Measurements from ENCODE around the gene COBL.

Gene COBL

GRCh38 chr7:51274955-51275354, 41.7 kb downstream of the COBL start:
- DNase-seq, result no peak

- no peak for DNase-seq
Observed at GRCh38 chr7:51274001-51274400, 42.6 kb downstream of the COBL start.

- no peak for DNase-seq
Observed at GRCh38 chr7:51273360-51273759, 43.2 kb downstream of the COBL start.

GRCh38 chr7:51270965-51271364, 45.6 kb downstream of the COBL start:
- DNase-seq, result no peak

GRCh38 chr7:51269911-51270310, 46.7 kb downstream of the COBL start:
- no peak for DNase-seq

- no peak for DNase-seq
Observed at GRCh38 chr7:51269321-51269720, 47.3 kb downstream of the COBL start.

- no peak for DNase-seq
Observed at GRCh38 chr7:51268859-51269258, 47.8 kb downstream of the COBL start.

GRCh38 chr7:51267169-51267568, 49.4 kb downstream of the COBL start:
- DNase-seq, result no peak

GRCh38 chr7:51265066-51265907, 51.3 kb downstream of the COBL start:
- DNase-seq, result no peak

- no peak for DNase-seq
Observed at GRCh38 chr7:51263631-51264484, 52.8 kb downstream of the COBL start.

GRCh38 chr7:51262796-51263531, 53.6 kb downstream of the COBL start:
- no peak for DNase-seq

GRCh38 chr7:51261950-51262795, 54.4 kb downstream of the COBL start:
- DNase-seq, result no peak

- DNase-seq, result no peak
Observed at GRCh38 chr7:51261117-51261835, 55.3 kb downstream of the COBL start.

- DNase-seq, result no peak
Observed at GRCh38 chr7:51260516-51260915, 56.1 kb downstream of the COBL start.

- DNase-seq, result no peak
Observed at GRCh38 chr7:51259766-51260165, 56.8 kb downstream of the COBL start.

- DNase-seq, result no peak
Observed at GRCh38 chr7:51256916-51257315, 59.7 kb downstream of the COBL start.

- DNase-seq, result no peak
Observed at GRCh38 chr7:51256209-51256781, 60.3 kb downstream of the COBL start.

- no peak for DNase-seq
Observed at GRCh38 chr7:51255536-51256208, 60.9 kb downstream of the COBL start.

GRCh38 chr7:51255036-51255435, 61.6 kb downstream of the COBL start:
- DNase-seq, result no peak

- no peak for DNase-seq
Observed at GRCh38 chr7:51253157-51253556, 63.5 kb downstream of the COBL start.

- no peak for DNase-seq
Observed at GRCh38 chr7:51251290-51251689, 65.3 kb downstream of the COBL start.
